GM18867 (cell line): ENCODE measurements around the gene CERS6.
"Not testable (repeated sequence)": the region's sequence is repeated elsewhere in the genome, so short reads cannot be mapped to it uniquely, and the experiment has no call there.

Experiments
- ATAC-seq: cut with Tn5 transposase; IDR thresholded peaks from one replicate; pipeline ENCODE4 v1.9.1; 2021; ENCODE audit warnings: mild to moderate bottlenecking, moderate library complexity; ENCODE audit not compliant: unreplicated experiment

The CERS6 gene

GRCh38 chr2:168662651-168663208, 206.7 kb downstream of the CERS6 start:
- no peak for ATAC-seq

- ATAC-seq = no peak
Measured at GRCh38 chr2:168663993-168664392, 207.9 kb downstream of the CERS6 start.

DNA sequence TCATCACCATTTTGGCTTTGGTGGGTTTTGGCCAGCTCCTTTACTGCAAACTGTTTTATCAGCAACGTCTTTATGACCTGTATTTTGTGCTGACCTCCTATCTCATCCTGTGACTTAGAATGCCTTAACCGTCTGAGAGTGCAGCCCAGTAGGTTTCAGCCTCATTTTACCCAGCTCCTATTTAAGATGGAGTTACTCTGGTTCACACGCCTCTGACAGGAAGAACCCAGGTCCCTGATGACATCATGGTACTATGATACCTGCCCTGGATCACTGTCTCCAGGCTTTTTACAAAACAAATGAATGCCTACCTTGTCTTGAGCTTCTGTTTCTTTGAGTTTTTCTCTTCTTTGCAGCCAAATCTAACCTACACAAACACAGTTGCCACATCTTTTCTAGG, 208.6 kb downstream of the CERS6 start:
- ATAC-seq = not testable (repeated sequence)

DNA sequence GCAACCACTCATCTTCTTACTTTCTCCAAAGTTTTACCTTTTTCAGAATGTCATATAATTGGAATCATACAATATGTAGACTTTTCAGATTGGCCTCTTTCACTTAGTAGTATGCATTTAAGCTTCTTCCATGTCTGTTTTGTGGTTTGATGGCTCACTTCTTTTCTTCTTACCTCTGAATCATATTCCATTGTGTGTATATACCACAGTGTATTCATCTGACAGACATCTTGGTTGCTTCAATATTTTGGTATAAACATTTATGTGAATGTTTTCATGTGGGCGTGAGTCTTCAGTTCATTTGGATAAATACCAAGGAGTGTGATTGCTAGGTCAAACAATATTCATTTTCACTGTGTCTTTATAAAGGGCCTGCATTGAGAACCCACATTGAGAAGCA, 210.3 kb downstream of the CERS6 start:
- no peak for ATAC-seq

- no peak for ATAC-seq
Measured at GRCh38 chr2:168667156-168667555, 211.1 kb downstream of the CERS6 start.

DNA sequence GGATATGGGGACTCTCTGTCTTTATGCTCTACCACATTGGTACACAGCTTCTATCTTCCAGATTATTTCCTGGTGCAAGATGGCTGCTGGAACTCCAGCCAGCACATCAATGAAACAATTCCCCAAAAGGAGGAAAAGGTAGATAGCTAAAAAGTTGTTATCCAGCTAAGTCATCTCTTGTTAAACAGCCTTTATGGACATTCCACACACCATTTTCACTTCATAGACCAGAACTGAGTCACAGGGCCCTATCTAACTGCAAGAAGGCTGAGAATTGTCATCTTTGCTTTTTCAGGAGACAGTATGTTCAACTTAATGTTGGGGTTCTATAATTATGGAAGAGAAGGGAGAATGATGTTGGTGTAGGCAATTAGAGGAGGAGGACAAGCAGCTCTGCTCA, 213.1 kb downstream of the CERS6 start:
- ATAC-seq = no peak

GRCh38 chr2:168670478-168670877, 214.4 kb downstream of the CERS6 start:
- ATAC-seq = no peak

DNA sequence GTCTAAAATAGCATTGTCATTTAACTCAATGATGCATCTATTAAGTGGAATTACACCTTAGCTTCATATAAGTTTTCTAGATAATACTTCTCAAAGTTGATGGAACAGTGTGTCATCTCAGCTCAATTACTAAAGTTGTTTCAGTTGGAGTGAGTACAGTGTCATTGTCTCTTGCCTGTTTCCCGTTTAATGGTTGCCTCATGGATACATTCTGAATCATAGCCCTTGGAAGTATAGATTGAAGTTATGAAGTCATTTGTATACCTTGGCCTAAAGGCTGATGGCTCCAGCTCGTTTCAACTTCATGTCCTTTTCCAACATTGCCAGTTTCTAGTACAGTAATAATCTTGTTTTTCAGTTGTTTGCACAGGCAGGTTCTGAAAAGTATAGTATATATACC, 215.9 kb downstream of the CERS6 start:
- ATAC-seq = no peak

GRCh38 chr2:168673265-168674189, 217.5 kb downstream of the CERS6 start:
- ATAC-seq = no peak

GRCh38 chr2:168678153-168678853, 222.2 kb downstream of the CERS6 start:
- no peak for ATAC-seq

DNA sequence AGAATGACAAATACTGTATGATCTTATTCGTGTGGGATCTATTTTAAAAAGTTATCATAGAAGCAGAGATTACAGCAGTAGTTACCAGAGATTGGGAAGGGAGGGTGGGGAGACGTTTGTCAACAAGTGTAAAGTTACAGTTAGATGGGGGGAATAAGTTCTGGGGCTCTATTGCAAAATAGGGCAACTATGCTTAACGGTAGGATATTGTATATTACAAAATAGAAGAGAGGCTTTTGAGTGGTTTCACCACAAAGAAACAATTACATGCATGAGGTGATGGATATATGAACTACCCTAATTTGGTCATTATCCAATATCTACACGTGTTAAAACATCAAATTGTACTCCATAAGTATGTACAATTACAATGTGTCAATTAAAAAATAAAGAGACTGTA, 223.0 kb downstream of the CERS6 start:
- no peak for ATAC-seq

GRCh38 chr2:168679741-168680310, 223.8 kb downstream of the CERS6 start:
- ATAC-seq = no peak

GRCh38 chr2:168683996-168684395, 227.9 kb downstream of the CERS6 start:
- no peak for ATAC-seq

GRCh38 chr2:168684921-168685599, 229.0 kb downstream of the CERS6 start:
- no peak for ATAC-seq

GRCh38 chr2:168685600-168686451, 229.8 kb downstream of the CERS6 start:
- no peak for ATAC-seq

- ATAC-seq = no peak
Measured at GRCh38 chr2:168686452-168687191, 230.6 kb downstream of the CERS6 start.

DNA sequence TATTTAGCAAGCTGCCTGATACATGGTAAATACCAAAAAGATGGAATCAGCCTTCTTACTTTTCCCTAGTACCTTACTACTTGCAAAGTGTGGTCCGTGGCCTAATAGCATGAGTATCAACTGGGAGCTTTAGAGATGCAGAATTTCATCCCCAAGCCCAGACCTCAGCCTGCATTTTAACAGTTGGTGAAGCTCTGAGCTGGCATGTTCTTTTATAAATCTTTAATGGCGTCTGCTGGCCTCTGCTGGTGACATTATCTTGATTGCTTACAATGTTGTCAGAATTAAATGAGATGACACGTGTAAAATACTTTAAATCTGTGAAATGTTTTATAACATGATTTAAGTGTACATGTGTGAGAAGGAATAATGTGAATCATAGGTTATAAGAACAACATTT, 231.2 kb downstream of the CERS6 start:
- ATAC-seq = no peak

GRCh38 chr2:168690381-168690885, 234.4 kb downstream of the CERS6 start:
- ATAC-seq = no peak

DNA sequence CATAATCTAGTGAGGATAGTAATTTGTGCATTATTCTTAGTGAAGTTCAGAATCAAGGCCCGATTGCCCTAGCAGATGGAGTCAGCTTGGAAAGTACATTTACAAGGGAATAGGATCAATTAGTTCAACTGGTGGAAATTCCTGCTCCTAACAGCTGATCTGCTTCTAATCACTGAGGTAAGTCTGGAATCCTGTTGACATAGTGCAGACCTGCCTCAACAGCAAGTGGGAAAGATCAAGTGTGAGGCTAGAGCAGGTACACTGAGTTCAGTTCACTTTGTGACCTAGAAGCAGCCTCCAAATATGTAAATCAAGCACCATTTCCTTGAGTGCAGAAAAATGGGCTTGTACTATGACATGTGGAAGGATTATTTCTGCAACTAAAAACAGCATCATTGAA, 235.1 kb downstream of the CERS6 start:
- ATAC-seq = no peak
